GM12801 (cell line): Measurements from ENCODE around the gene B2M.

Experiments used
- TF ChIP-seq, protein P1 (sequence below): IDR thresholded peaks from one replicate; pipeline ENCODE4 v1.5.1; 2011; ENCODE audit warnings: control low read depth; ENCODE audit not compliant: insufficient read length; ENCODE audit errors: extremely low read depth

B2M gene

DNA sequence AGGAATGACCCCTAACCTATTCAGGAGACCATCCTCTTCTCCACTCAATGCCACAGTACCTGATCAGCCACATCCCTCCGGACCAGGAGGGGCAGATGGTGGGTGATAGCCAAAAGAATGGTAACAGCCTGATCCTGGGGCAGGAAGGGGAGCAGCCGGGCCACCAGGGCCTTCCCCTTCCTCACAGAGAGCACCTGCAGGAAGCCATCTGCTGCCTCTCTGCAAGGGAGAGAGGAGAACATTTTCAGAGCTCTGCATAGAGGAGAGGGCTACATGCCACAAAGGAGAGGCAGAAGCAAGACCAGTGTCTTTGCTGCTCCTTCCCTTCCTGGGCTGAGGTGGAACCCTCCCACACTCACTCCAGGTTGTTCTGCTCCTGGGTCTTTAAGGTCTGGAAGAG is 42.4 kb upstream of the B2M start:
- TF ChIP-seq, protein P1, sequence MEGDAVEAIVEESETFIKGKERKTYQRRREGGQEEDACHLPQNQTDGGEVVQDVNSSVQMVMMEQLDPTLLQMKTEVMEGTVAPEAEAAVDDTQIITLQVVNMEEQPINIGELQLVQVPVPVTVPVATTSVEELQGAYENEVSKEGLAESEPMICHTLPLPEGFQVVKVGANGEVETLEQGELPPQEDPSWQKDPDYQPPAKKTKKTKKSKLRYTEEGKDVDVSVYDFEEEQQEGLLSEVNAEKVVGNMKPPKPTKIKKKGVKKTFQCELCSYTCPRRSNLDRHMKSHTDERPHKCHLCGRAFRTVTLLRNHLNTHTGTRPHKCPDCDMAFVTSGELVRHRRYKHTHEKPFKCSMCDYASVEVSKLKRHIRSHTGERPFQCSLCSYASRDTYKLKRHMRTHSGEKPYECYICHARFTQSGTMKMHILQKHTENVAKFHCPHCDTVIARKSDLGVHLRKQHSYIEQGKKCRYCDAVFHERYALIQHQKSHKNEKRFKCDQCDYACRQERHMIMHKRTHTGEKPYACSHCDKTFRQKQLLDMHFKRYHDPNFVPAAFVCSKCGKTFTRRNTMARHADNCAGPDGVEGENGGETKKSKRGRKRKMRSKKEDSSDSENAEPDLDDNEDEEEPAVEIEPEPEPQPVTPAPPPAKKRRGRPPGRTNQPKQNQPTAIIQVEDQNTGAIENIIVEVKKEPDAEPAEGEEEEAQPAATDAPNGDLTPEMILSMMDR, result no peak

DNA sequence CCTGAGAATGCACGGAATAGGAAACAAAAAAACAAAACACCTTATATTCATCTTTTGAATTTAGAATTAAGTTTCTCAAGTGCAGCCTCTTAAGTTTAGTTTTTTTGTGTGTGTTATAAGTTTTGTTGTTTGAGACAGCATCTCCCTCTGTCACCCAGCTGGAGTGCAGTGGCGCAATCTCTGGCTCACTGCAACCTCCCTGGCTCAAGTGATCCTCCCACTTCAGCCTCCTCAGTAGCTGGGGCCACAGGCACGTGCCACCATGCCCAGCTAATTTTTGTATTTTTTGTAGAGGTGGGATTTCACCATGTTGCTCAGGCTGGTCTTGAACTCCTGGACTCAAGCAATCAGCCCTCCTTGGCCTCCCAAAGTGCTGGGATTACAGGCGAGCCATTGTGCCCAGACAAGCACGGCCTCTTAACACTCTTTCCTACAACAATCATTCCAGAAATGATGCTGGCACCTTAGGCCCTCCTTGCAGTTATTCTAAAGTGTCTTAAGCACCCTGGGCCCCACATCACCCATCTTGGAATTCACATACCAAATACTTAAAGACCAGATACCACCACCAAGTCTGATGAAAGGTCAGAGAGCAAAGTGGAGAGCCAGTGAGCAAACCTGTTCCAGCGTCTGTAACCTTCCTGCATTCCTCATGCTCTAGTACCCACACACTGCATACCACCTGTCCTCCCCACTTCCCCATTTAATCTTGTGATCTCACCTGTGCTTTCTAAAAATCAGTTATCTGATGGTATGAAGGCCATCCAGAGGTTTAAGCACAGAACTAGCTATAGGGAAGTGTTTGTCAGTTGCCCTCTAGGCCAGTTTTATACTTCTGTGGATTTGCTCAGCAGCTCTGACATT is 41.0 kb upstream of the B2M start:
- TF ChIP-seq, protein P1, result no peak

GRCh38 chr15:44673639-44674038 is 37.7 kb upstream of the B2M start:
- TF ChIP-seq, protein P1, result no peak

GRCh38 chr15:44675911-44676310 is 35.4 kb upstream of the B2M start:
- TF ChIP-seq, protein P1, result no peak

- TF ChIP-seq, protein P1, result no peak
These were observed 34.6 kb upstream of the B2M start for GRCh38 chr15:44676676-44677075.

DNA sequence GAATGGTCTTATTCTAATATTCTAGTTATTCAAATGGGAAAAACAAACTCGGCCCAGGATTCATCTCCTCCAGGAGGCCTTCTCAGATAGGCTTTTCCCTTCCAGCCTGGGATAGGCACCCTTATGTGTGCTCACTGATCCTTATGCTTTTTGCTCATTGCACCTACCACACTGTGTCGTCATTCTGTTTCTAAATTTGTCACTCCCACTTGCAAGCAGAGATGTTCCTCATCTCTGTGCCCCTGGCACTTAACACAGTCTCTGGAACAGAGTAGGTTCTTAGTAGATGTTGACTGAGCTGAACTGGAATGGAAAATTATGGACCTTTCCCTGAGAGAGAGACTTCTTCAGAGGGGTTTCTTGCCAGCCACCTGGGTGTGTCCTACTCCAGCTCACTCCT is 29.1 kb upstream of the B2M start:
- TF ChIP-seq, protein P1, result no peak

GRCh38 chr15:44692659-44693058 is 18.7 kb upstream of the B2M start:
- TF ChIP-seq, protein P1, result no peak
